Dedifferentiated amniotic fluid mesenchymal stem cell (primary cell): ENCODE data around the gene CDC42EP2.

Source experiments
- DNase-seq: peaks from one replicate; pipeline ENCODE4 v3.0.0-alpha.2; 2016; ENCODE audit errors: extremely low spot score

The CDC42EP2 gene

GRCh38 chr11:65314501-65315203 lies at the start of gene CDC42EP2:
TSS of gene CDC42EP2 (plus strand) at chr11:65314866. CDS start at chr11:65320899, 6,033 bp downstream.
- DNase-seq = peak; percentile 66

GRCh38 chr11:65266210-65266609 lies 48.5 kb upstream of the CDC42EP2 start:
- no peak for DNase-seq

- DNase-seq = peak; percentile 85
Observed at GRCh38 chr11:65274735-65275682, 39.7 kb upstream of the CDC42EP2 start.

- DNase-seq = no peak
Observed at GRCh38 chr11:65275906-65276305, 38.8 kb upstream of the CDC42EP2 start.

- no peak for DNase-seq
Observed at GRCh38 chr11:65277631-65278277, 36.9 kb upstream of the CDC42EP2 start.

- peak; percentile 33 for DNase-seq
Observed at GRCh38 chr11:65278356-65278755, 36.3 kb upstream of the CDC42EP2 start.

GRCh38 chr11:65279279-65279678 lies 35.4 kb upstream of the CDC42EP2 start:
- no peak for DNase-seq

GRCh38 chr11:65279741-65280440 lies 34.8 kb upstream of the CDC42EP2 start:
- peak; percentile 57 for DNase-seq

GRCh38 chr11:65280646-65281045 lies 34.0 kb upstream of the CDC42EP2 start:
- no peak for DNase-seq

- no peak for DNase-seq
Observed at GRCh38 chr11:65286686-65287085, 28.0 kb upstream of the CDC42EP2 start.

- no peak for DNase-seq
Observed at GRCh38 chr11:65287601-65288000, 27.1 kb upstream of the CDC42EP2 start.

- DNase-seq = no peak
Observed at GRCh38 chr11:65288706-65289536, 25.7 kb upstream of the CDC42EP2 start.

GRCh38 chr11:65290448-65291165 lies 24.1 kb upstream of the CDC42EP2 start:
- peak; percentile 94 for DNase-seq

GRCh38 chr11:65291613-65292012 lies 23.1 kb upstream of the CDC42EP2 start:
- no peak for DNase-seq

GRCh38 chr11:65292890-65293289 lies 21.8 kb upstream of the CDC42EP2 start:
- no peak for DNase-seq

GRCh38 chr11:65293909-65294381 lies 20.7 kb upstream of the CDC42EP2 start:
- no peak for DNase-seq

- no peak for DNase-seq
Observed at GRCh38 chr11:65295001-65295400, 19.7 kb upstream of the CDC42EP2 start.

- DNase-seq = no peak
Observed at GRCh38 chr11:65295571-65296341, 18.9 kb upstream of the CDC42EP2 start.

- no peak for DNase-seq
Observed at GRCh38 chr11:65297026-65297672, 17.5 kb upstream of the CDC42EP2 start.
